NCI-H1417 treated with DMSO at 0.1 percent for 48 hours (cell line): ENCODE data around the gene HNRNPAB.
"Not testable (repeated sequence)": the region's sequence is repeated elsewhere in the genome, so short reads cannot be mapped to it uniquely, and the experiment has no call there.

Experiments used
- DNase-seq: peaks from one replicate; lab custom pipeline; 2025; lab: John Stamatoyannopoulos, UW

HNRNPAB gene

GRCh38 chr5:178212241-178213002 lies 8.1 kb downstream of the HNRNPAB start:
- no peak for DNase-seq

- DNase-seq: no peak
These were observed 8.7 kb downstream of the HNRNPAB start for GRCh38 chr5:178213003-178213461.

GRCh38 chr5:178213748-178214151 lies 9.4 kb downstream of the HNRNPAB start:
- DNase-seq: no peak

- no peak for DNase-seq
These were observed 9.9 kb downstream of the HNRNPAB start for GRCh38 chr5:178214160-178214803.

- DNase-seq: no peak
These were observed 11.1 kb downstream of the HNRNPAB start for GRCh38 chr5:178215280-178216002.

- no peak for DNase-seq
These were observed 11.8 kb downstream of the HNRNPAB start for GRCh38 chr5:178216088-178216534.

- no peak for DNase-seq
These were observed 12.4 kb downstream of the HNRNPAB start for GRCh38 chr5:178216779-178217178.

- DNase-seq: no peak
These were observed 14.0 kb downstream of the HNRNPAB start for GRCh38 chr5:178218237-178218776.

- DNase-seq: no peak
These were observed 14.5 kb downstream of the HNRNPAB start for GRCh38 chr5:178218827-178219226.

GRCh38 chr5:178221282-178221681 lies 16.9 kb downstream of the HNRNPAB start:
- DNase-seq: no peak

- DNase-seq: no peak
These were observed 17.5 kb downstream of the HNRNPAB start for GRCh38 chr5:178221853-178222252.

- DNase-seq: no peak
These were observed 18.0 kb downstream of the HNRNPAB start for GRCh38 chr5:178222292-178222691.

GRCh38 chr5:178223196-178223773 lies 19.0 kb downstream of the HNRNPAB start:
- DNase-seq: no peak

- DNase-seq: no peak
These were observed 19.5 kb downstream of the HNRNPAB start for GRCh38 chr5:178223828-178224335.

- no peak for DNase-seq
These were observed 20.1 kb downstream of the HNRNPAB start for GRCh38 chr5:178224403-178224802.

- no peak for DNase-seq
These were observed 20.8 kb downstream of the HNRNPAB start for GRCh38 chr5:178225174-178225573.

GRCh38 chr5:178227138-178227659 lies 22.9 kb downstream of the HNRNPAB start:
- no peak for DNase-seq

GRCh38 chr5:178227929-178228328 lies 23.6 kb downstream of the HNRNPAB start:
- DNase-seq: no peak

GRCh38 chr5:178228609-178229008 lies 24.3 kb downstream of the HNRNPAB start:
- DNase-seq: no peak

GRCh38 chr5:178229111-178229510 lies 24.8 kb downstream of the HNRNPAB start:
- DNase-seq: not testable (repeated sequence)

- no peak for DNase-seq
These were observed 25.5 kb downstream of the HNRNPAB start for GRCh38 chr5:178229861-178230260.
